Caco-2 (cell line): Measurements from ENCODE around the gene HOXD1. TPM values are rescaled to one million over a fixed set of nuclear protein-coding genes. Genes with fewer than 3 reads are reported as not detected.

Source experiments
- BruUV-seq: library from RNA; stranded (reverse); fragments of 400-500 nt; replicated peaks from 2 replicates; lab custom pipeline; 2021; lab: Mats Ljungman, UMichigan
- CTCF ChIA-PET: fragments of 300-600 bp; sonication (Branson Sonifier 250); formaldehyde crosslinking; loops from one replicate; lab custom pipeline; 2022; ENCODE audit warnings: antibody characterized with exemption; lab: Charles Lee
- POLR2A ChIA-PET: fragments of 300-600 bp; sonication (Branson Sonifier 250); formaldehyde crosslinking; loops from one replicate; lab custom pipeline; 2022; ENCODE audit warnings: antibody characterized with exemption; lab: Charles Lee
- DNase-seq, 2 experiments: peaks; one replicate each; pipeline versions ENCODE4 v3.0.0 to v3.0.0-alpha.2; 2020 to 2022
- H3K27me3 ChIP-seq: replicated peaks from 2 replicates; pipeline ENCODE4 v1.6.0; 2011; ENCODE audit warnings: low read length; ENCODE audit not compliant: control insufficient read depth, insufficient read depth
- H3K36me3 ChIP-seq: 2 replicates; pipeline ENCODE4 v1.5.1; 2011; ENCODE audit warnings: low read length; ENCODE audit not compliant: control insufficient read depth, insufficient read depth
- H3K4me1 ChIP-seq: fragments of 250-450 bp; sonication (Bioruptor Pico); 2 replicates; pipeline ENCODE4 v1.5.1; 2020; ENCODE audit warnings: mild to moderate bottlenecking
- H3K4me3 ChIP-seq: 2 replicates; pipeline ENCODE4 v1.5.1; 2011; ENCODE audit warnings: low read depth, mild to moderate bottlenecking, control low read depth, low read length
- H3K9me3 ChIP-seq: fragments of 250-450 bp; sonication (Bioruptor Pico); 2 replicates; pipeline ENCODE4 v1.5.1; 2020; ENCODE audit warnings: mild to moderate bottlenecking, moderate library complexity
- H3K27ac Mint-ChIP-seq: one replicate; pipeline ENCODE4 v1.8.0; 2022; ENCODE audit warnings: mixed read lengths; ENCODE audit not compliant: unreplicated experiment
- H3K27me3 Mint-ChIP-seq: one replicate; pipeline ENCODE4 v1.8.0; 2022; ENCODE audit warnings: mixed read lengths; ENCODE audit not compliant: insufficient read depth, unreplicated experiment
- H3K36me3 Mint-ChIP-seq: one replicate; pipeline ENCODE4 v1.8.0; 2022; ENCODE audit warnings: mild to moderate bottlenecking, mixed read lengths; ENCODE audit not compliant: insufficient read depth, unreplicated experiment
- H3K4me1 Mint-ChIP-seq: one replicate; pipeline ENCODE4 v1.8.0; 2022; ENCODE audit warnings: low read depth, mixed read lengths; ENCODE audit not compliant: unreplicated experiment
- H3K4me3 Mint-ChIP-seq: one replicate; pipeline ENCODE4 v1.8.0; 2022; ENCODE audit warnings: mild to moderate bottlenecking, moderate library complexity, mixed read lengths; ENCODE audit not compliant: unreplicated experiment
- H3K9me3 Mint-ChIP-seq: one replicate; pipeline ENCODE4 v1.8.0; 2022; ENCODE audit warnings: mixed read lengths; ENCODE audit not compliant: unreplicated experiment
- CTCF ChIP-seq, 2 experiments: fragments of 200-600 bp in 1 of 2; IDR thresholded peaks; 1 replicate in 1 of 2; 2 replicates in 1 of 2; pipeline versions ENCODE4 v1.5.1 to v1.8.0; 2011 to 2022; ENCODE audit warnings: antibody characterized with exemption in 1 of 2, control low read depth in 1 of 2, inconsistent platforms in 1 of 2, low read depth in 1 of 2, low read length in 1 of 2, mild to moderate bottlenecking in 1 of 2, moderate library complexity in 1 of 2; ENCODE audit not compliant: insufficient read depth in 1 of 2, severe bottlenecking in 1 of 2, unreplicated experiment in 1 of 2
- intact Hi-C: fragments of 100-400 bp; cut with micrococcal nuclease; formaldehyde crosslinking; loops from one replicate; pipeline ENCODE4 v1.10.0; 2022; ENCODE audit not compliant: unreplicated experiment
- total RNA-seq: library from RNA; stranded (reverse); gene quantifications from 2 replicates; pipeline ENCODE4 v1.2.3, GENCODE V29; 2022

The HOXD1 gene
- total RNA-seq, 1 experiment from 2014 or later = not detected

- TF ChIP-seq CTCF (IDR thresholded peaks at IDR 0.05; ENCODE audit: insufficient read depth in 1 of 2, low read depth in 1 of 2, low read length in 1 of 2, severe bottlenecking in 1 of 2, unreplicated experiment in 1 of 2) = no peak
- H3K9me3 Mint-ChIP-seq = no peaks in the 10 kb centered on the region
- DNase-seq = no peak
- H3K4me1 Mint-ChIP-seq = no peaks in the 10 kb centered on the region
- Histone ChIP-seq H3K9me3 (no peaks in the 10 kb centered on the region), H3K27me3 (peaks cover 3% of the 10 kb centered on the region; the same call in 1 of the 2 replicates), H3K4me3 (no peak overlapping the region), H3K36me3 (no peaks in the 10 kb centered on the region), H3K4me1 (peaks cover 14% of the 10 kb centered on the region)
- intact Hi-C loops = loop anchor here (5.0 kb wide), 1 partner anchor 47 kb away; no protein-coding TSS in a partner anchor
- H3K4me3 Mint-ChIP-seq = no peak overlapping the region
- peaks cover 22% of the 10 kb centered on the region for H3K27me3 Mint-ChIP-seq
- H3K36me3 Mint-ChIP-seq = no peaks in the 10 kb centered on the region
- CTCF ChIA-PET = no interaction called here
- BruUV-seq = no TSS peak
- POLR2A ChIA-PET = no interaction called here
- H3K27ac Mint-ChIP-seq = no peak overlapping the region
Measured at GRCh38 chr2:176184749-176185148, 3.7 kb upstream of the HOXD1 start.

- no peak for DNase-seq
- ChIA-PET POLR2A (no interaction called here), CTCF (interaction anchor here (0.7 kb wide), 1 partner anchor 269 kb away, joined by 4 read pairs; no protein-coding TSS in a partner anchor)
- Mint-ChIP-seq H3K9me3 (no peaks in the 10 kb centered on the region), H3K36me3 (no peaks in the 10 kb centered on the region), H3K27me3 (peaks cover 18% of the 10 kb centered on the region), H3K4me3 (no peak overlapping the region), H3K4me1 (no peaks in the 10 kb centered on the region), H3K27ac (no peak overlapping the region)
- H3K4me1 ChIP-seq = peaks cover 14% of the 10 kb centered on the region
- no peaks in the 10 kb centered on the region for H3K36me3 ChIP-seq
- no peak overlapping the region for H3K4me3 ChIP-seq
- BruUV-seq = no TSS peak
- no peaks in the 10 kb centered on the region for H3K9me3 ChIP-seq
- no peak for TF ChIP-seq CTCF (IDR thresholded peaks at IDR 0.05; ENCODE audit: insufficient read depth in 1 of 2, low read depth in 1 of 2, low read length in 1 of 2, severe bottlenecking in 1 of 2, unreplicated experiment in 1 of 2)
- 0 out of 2 replicates have a peak, but pooled peaks cover 3% of the 10 kb centered on the region for H3K27me3 ChIP-seq
- intact Hi-C loops = loop anchor here (5.0 kb wide), 1 partner anchor 49 kb away; no protein-coding TSS in a partner anchor
Measured at GRCh38 chr2:176186024-176186423, 2.4 kb upstream of the HOXD1 start.

- Histone ChIP-seq H3K9me3 (no peaks in the 10 kb centered on the region), H3K4me1 (peaks cover 14% of the 10 kb centered on the region), H3K36me3 (no peaks in the 10 kb centered on the region), H3K4me3 (peak overlapping the region; percentile 56), H3K27me3 (0 out of 2 replicates have a peak, but pooled peaks cover 3% of the 10 kb centered on the region)
- H3K27ac Mint-ChIP-seq = no peak overlapping the region
- DNase-seq = no peak
- H3K36me3 Mint-ChIP-seq = no peaks in the 10 kb centered on the region
- CTCF ChIA-PET = no interaction called here
- TF ChIP-seq CTCF (IDR thresholded peaks at IDR 0.05; ENCODE audit: insufficient read depth in 1 of 2, low read depth in 1 of 2, low read length in 1 of 2, severe bottlenecking in 1 of 2, unreplicated experiment in 1 of 2) = no peak
- intact Hi-C loops = loop anchor here (5.0 kb wide), 1 partner anchor 50 kb away; no protein-coding TSS in a partner anchor
- POLR2A ChIA-PET = no interaction called here
- peak overlapping the region; percentile 78 for H3K4me3 Mint-ChIP-seq
- no TSS peak for BruUV-seq
- peaks cover 18% of the 10 kb centered on the region for H3K27me3 Mint-ChIP-seq
- no peaks in the 10 kb centered on the region for H3K9me3 Mint-ChIP-seq
- H3K4me1 Mint-ChIP-seq = no peaks in the 10 kb centered on the region
Measured at GRCh38 chr2:176187200-176187898, 1.1 kb upstream of the HOXD1 start.
